NCI-H774 (cell line): ENCODE results near the gene TERF2IP.

ENCODE experiments used
- DNase-seq: peaks from one replicate; lab custom pipeline; 2025; lab: John Stamatoyannopoulos, UW

The TERF2IP gene, protein sequence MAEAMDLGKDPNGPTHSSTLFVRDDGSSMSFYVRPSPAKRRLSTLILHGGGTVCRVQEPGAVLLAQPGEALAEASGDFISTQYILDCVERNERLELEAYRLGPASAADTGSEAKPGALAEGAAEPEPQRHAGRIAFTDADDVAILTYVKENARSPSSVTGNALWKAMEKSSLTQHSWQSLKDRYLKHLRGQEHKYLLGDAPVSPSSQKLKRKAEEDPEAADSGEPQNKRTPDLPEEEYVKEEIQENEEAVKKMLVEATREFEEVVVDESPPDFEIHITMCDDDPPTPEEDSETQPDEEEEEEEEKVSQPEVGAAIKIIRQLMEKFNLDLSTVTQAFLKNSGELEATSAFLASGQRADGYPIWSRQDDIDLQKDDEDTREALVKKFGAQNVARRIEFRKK

DNA sequence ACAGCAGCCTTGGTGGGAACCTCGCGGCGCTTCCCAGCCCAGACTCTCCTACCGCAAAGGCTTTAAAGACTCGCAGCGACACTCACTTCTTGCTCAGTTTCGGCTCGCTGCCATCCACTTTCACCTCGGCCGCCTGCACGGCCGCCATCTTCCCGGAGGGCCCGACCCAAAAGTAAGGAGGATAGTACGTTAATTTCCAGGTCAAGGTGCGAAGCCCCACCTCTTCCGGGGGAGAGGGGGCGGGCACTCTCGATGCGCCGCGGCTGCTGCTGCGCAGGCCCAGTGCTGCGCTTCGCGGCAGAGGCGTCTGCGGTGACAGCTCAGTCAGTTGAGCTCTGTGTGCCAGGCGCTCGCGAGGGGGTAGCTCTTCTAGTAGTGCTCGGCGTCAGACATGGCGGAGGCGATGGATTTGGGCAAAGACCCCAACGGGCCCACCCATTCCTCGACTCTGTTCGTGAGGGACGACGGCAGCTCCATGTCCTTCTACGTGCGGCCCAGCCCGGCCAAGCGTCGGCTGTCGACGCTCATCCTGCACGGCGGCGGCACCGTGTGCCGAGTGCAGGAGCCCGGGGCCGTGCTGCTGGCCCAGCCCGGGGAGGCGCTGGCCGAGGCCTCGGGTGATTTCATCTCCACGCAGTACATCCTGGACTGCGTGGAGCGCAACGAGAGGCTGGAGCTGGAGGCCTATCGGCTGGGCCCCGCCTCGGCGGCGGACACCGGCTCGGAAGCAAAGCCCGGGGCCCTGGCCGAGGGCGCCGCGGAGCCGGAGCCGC is at the start of gene TERF2IP, which contains the start of gene KARS1:
TSS of gene TERF2IP (plus strand) at position 282 of the 773 bp plus-strand sequence. CDS start at position 392, 110 bp downstream.
TSS of gene KARS1 (minus strand) at position 174 of the 773 bp plus-strand sequence. CDS start at position 148, 26 bp downstream.
- DNase-seq = peak; percentile 71

DNA sequence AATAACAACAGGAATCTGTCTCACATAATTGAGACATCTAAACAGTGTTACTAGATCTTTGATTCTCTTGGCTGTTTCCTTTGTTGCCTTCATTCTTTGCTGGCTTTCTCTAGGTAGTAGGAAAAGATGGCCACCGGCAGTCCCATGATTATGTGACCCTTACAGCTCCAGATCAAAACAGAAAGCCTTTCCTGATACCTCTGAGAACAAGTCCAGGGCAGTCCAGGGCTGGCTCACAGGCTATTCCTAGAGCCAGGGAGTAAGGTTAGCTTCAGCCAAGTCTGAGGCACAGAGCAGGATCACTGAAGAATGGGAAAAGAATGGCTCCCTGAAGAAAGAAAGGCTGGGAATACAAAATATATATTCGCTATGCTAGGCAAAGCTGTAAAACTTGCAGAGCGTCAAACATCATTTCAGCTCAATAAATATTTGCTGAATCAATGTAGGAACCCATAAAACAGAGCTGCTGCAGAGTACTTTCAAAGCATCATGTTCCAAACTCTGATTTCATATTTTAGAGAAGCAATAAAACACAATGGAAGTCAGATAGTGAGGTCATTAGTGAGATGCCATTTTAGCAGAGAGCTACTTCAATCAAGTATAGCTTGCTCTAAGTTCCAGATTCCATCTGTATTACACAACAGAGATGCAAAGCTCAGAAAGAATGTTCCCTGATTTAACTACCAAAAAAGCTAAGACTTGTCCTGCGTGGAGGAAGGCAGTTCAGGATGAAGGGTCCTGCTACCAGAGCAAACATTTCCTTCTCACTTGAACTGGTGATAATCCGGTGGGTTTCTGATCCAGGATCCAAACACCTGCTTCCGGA is 47.9 kb upstream of the TERF2IP start:
- no peak for DNase-seq

DNA sequence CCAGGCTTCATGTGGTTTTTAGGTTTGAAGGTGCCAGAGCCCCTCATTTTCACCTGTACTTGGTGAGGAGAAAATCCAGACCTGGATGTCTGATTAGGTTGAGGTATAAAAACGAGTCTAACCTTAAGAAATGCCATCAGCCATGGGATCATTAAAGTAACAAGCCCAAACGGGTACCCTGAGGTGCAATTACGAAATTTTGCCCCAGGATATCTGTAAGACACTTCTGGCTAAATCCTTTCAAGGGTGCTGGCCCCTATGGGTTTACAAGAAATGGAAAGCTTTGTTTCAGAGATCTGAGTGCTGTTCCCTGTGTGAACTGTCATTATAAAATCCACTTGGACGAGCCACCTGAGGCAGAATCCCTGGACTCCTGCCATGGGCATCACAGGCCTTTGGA is 44.3 kb upstream of the TERF2IP start:
- no peak for DNase-seq

DNA sequence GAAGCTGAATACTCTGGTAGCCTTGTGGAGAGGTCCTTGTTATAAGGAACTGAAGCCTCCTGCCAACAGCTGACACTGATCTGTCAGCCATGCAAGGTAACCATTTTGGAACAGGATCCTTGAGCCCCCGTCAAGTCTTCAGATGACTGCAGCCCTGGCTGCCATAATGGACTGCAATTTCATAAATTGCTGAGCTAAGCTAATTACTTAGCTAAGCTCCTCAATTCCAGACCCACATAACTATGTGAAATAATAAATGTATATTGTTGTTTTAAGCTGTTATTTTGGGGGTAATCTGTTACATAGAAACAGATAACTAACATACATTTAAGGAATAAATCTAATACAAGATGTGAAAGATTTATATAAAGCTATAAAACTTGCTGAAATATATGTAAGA is 41.1 kb upstream of the TERF2IP start:
- no peak for DNase-seq

DNA sequence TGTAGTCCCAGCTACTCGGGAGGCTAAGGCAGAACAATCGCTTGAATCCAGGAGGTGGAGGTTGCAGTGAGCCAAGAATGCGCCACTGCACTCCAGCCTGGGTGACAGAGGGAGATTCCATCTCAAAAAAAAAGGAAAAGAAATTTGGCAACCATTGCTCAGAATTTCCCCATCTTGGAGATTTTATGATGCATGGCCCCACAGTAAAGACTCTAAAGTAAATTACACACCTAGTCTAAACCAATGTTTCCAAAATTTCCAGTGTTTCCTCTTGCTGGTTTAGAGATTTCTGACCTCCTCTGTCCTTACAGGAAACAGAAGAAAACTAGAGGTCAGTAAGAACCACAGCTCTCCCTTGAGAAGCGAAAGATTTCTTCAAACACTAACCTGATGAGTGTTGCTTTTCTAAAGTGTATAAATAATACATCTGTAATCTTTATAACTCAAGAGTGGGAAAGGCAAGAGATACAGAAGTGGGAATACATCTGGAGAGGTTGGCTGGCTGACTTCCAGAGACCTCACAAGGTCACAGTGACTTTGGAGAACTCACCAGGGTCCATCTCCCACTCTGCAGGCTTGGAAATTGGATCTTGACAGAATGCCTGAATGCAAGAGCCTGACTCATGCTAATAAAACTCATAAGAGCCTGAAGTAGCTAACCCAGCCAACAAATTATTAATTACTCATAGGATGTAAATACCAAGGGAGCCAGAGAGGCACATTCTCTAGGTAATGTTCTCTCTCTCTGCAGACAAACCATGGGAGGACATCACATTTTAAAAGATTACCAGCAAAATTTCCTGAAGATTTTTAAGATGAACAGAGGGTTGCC is 33.3 kb upstream of the TERF2IP start:
- DNase-seq = no peak

DNA sequence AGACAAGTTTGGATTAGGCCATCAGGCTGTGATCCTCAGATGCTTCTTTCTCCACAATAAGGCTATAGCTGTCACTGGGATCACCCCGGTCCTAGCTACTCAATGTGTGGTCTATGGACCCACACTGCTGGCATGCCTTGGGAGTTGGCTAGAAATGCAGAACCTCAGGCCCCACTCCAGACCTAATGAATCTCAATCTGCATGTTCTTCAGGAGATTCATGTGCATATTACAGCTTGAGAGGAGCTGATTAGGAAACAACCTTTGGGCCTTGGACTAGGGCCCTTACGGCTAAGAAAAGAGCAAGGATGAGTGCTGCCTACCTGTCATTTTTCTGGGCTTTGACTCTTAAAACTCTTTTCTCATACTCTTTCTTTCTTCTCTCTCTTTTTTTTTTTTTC is 32.0 kb upstream of the TERF2IP start:
- DNase-seq = no peak

DNA sequence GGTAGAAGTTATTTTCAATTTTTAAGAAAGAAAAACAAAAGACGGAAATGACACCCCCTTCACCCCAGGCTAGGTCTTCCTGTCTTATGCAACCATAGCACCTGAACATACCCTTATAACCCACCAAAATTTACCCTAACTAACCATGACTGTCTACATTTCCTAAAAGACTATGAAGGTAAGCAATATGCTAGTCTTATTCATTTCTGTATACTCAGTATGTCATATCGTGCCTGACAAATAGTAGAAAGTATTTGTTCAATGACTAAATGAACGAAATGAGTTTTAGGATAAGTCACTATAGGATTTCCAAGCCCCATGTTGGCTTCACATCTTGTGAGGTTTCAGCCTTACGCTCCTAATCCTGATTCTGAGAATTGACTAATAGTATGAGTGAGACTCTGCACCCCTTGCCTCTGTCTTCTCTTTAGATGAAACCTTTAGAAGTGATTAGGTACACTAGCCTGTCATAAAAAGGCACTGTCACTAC is 31.0 kb upstream of the TERF2IP start:
- DNase-seq = no peak

DNA sequence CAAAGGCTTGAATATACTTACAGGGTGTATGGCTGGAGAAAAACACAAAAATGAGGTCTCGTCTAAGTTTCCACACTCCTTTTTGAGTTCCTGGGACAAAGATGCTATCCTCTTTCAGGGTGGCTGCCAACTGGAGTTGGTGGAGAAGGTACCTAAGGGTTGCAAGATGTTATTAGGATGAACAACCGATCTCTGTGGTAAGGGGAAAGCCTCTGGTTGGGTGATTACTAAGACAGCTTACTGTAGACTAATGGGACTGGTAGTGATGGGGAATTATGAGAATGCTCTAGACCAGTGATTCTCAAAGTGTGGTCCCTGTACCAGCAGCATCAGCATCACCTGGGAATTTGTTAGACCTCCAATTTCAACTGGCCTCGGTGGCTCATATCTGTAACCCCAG is 30.5 kb upstream of the TERF2IP start:
- DNase-seq = no peak

DNA sequence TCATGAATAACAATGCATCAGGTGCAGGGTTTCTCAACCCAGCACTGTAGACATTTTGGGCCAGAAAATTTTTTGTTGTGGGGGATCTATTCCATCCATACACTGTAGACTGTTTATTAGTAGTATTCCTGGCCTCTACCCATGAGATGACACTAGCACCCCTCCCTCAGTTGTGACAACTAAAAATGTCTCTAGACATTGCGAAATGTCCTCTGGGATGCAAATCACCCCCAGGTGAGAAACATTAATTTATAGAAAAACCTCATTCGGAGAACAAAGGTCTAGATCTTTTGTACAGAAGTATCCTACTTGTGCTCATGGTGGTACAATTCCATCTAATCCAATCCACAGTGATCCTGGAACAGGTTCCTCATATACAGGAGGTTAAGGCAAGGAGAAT is 28.8 kb upstream of the TERF2IP start:
- no peak for DNase-seq

DNA sequence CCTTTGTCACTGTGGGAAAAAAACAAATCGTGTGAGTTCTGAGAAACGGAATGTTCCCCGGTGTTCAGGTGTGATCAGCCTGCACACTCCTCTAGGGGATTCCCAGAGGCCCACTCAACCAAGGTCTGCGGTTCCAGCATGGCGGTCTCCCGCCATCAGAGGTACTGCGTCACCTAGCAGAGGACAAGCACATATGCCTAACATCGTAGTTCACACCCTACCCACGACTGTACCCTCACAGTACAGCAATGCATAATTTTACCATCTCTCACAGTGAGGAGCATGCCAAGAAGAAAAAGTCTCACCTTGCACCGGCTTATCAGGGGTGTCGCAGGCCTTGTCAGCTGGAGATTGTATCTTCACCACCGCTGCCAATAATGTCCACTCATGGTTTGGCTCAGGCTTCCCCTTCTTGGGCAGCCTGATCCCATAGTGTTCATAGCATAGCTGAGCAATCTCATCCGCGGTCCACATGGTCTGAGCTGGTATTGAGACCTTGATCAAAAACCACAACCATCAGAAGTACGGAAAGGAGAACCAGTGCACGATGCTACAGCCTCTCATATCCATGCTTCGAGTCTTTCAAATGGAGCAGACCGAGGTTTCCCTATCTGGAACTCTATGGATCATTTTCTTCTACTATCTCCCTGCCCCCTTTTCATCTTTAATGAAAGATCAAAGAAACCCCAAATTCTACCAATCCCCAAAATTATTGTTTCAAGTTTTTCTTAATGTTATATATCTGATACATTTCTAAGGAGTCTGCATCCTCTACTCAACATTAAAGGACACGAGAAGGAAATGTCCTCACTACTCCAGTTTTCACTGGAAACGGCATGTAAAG is 27.0 kb upstream of the TERF2IP start:
- DNase-seq = no peak

DNA sequence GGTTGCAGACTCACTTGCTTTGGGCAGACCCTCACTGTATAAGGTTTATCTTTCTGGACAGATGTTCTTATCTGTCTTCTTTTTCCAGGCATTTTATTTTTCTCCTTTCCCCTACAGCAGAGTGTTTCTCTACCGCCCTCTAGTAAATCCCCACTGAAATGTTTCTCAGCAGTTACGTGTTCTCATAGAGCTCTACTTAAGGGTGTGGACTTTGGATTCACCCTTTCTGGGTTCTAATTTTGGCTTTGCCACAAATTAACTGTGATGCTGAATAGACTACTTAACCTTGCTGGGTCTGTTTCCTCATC is 26.4 kb upstream of the TERF2IP start:
- DNase-seq = no peak

DNA sequence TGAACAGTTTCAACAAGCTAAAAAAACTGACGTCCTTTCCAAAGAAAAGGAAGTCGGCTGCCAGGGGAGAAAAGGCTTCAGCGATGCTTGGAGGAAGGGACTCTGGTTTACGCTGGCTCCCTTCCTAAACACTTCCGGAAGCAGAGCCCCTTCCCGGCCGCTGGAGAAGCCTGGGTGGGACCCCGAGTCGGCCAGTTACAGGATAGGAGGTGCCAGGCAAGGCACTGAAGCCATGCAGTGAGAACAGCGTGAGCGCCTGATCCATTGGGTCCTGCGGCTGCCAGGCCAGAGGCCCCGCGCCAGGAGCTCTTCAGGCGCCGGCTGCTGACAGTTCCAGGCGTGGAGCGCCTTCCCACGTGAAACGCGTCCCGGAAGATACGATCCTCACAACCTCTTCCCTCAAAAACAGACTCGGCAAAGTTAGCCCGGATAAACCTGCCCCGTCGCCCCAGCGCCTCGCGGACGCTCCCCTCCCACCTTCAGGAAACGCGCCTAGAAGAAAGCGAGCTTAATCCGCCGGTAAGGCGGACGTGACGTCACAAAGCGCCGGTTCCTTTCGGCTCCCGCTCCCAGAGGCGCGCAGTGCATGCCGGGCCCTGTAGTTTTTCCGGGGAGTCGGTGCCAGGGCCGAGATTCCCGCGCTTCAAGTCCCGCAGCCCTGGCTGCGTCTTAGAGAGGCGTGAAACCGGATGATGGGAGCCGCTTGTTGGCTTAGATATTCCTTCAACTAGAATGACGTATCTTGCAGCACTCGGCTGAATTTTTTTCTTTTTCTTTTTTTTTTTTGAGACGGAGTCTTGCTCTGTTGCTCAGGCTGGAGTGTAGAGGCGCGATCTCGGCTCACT is 24.6 kb upstream of the TERF2IP start, which contains the start of gene ADAT1:
TSS of gene ADAT1 (minus strand) at position 521 of the 845 bp plus-strand sequence. CDS start 2,482 bp downstream, outside the sequence.
- peak; percentile 82 for DNase-seq

DNA sequence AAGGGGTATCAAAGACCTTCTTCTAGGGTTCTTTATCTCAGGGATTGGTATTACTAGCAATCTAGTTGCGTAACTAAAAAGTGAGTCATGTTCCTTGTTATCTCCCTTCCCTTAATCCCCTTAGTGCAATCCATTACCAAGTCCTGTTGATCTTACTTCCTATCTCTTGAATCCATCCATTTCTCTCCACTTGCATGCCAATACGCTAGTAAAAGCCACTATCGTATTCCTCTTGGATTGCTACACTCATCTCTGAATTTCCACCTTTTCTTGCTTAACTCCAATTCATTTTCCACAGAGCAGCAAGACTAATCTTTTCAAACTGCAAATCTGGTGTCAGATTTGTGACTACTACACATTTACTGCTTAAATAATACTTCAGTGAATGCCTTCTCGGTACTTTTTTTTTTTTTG is 22.6 kb upstream of the TERF2IP start:
- no peak for DNase-seq

DNA sequence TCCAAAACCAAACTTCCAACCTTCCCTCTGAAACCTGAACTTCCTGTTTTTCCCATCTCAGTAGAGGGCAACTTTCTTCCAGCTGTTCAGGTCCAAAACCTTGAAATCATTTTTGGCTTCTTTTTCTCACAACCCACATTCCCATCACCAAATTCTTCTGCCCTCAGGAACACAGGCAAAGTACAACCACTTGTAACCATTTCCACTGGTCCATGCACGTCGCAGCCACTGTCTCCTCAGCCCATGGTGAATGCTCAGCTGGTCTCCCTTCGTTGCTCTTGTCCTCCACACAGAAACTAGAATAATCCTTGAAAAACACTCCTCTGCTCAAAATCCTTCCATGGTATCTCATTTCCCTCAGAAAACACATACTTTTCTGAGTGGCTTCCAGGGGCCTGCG is 20.8 kb upstream of the TERF2IP start:
- no peak for DNase-seq

DNA sequence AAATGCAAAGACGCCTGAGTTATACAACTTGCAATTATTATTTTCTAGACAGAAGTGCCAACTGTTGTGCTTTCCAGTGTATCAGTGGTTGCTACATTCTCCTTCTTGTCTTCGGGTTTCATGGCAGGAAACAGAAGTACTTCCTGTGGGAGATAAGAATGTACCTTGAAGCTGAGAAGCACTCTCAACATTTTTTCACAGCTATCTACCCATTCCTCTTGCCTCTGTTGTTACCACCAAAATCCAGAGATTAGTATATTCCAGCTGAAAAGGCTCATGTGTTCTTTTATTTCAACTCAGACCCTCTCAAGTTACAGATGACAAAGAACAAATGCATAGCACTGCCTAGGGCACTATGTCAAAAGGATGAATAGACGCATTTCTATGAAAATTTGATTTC is 19.7 kb upstream of the TERF2IP start:
- no peak for DNase-seq

DNA sequence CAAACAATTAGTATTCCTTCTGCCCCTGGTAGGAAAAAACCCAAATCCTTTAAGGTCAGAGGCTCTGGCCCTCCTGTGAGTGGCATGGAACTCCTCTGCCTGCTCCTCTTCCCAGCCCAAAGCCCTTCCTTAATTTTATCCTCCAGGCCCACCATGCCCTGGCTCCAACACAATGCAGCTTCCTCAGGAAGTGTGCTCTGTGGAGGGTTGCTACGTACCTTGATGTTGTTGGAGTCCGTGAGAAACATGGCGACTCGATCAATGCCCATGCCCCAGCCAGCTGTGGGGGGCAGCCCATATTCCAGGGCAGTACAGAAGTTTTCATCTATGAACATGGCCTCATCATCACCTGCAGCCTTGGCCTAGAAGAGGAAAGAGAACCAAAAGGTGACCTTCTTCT is 19.2 kb upstream of the TERF2IP start:
- no peak for DNase-seq

DNA sequence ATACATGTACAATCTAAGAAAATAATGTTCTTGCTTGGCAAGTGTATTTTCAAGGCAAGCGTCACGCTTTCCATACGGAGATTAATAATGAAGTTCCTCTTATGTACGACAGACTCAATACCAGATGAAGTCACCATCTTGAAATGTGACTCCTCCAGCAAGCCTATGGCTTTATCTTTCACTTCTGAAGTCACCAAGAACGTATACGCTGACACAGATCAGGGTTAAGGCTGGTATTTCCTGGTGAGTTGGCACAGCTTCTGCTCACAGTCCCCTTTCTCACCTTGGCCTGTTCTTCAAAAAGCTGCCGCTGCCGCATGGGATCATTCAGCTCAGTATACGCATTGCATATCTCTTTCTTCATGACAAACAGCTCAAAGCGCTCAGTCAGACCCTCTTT is 18.4 kb upstream of the TERF2IP start:
- no peak for DNase-seq

DNA sequence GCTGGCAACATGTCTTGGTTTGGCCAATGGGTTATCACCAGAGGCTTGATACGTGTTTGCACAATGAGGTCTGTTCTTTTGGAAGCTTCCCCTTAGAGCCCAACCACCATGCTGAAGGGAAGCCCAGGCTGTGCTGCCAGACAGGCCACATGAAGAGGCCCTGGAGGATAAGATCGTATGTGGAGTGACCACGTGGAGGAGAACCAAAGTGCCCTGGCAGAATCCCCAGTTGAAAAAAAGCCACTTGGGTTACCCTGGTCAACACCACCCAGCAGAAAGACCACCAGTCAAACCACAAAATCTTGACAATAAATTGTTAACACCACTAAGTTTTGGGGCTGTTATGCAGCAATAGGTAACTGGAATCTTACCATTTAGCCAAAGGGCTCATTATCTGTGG is 17.5 kb upstream of the TERF2IP start:
- no peak for DNase-seq

DNA sequence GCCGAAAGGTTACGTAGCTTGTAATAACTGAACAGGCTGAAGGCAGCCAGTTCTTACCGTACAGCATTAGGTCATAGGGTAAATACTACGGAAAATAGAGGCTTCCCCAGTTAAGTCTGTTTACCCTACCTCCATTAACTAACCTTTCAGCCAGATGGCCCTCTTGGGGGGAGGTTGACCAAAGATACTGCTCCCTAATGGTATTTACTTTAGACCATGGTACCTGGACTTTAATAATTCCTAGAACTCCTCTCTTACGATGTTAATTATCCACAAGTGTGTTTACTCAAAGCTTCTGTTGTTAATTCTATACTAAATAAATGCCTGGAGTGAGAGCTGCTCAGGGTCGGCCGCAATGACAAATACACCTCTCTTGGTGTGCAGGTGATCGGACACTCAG is 14.7 kb upstream of the TERF2IP start:
- peak; percentile 83 for DNase-seq
